ENCODE measurements around the gene ANKS1A. TPM values are rescaled to one million over a fixed set of nuclear protein-coding genes. Genes with fewer than 3 reads are reported as not detected.

The ANKS1A gene
- total and polyA plus RNA-seq, 2 of the 4 experiments (the other 2 are of a cell fraction) = 7.2 to 7.5 TPM

DNA sequence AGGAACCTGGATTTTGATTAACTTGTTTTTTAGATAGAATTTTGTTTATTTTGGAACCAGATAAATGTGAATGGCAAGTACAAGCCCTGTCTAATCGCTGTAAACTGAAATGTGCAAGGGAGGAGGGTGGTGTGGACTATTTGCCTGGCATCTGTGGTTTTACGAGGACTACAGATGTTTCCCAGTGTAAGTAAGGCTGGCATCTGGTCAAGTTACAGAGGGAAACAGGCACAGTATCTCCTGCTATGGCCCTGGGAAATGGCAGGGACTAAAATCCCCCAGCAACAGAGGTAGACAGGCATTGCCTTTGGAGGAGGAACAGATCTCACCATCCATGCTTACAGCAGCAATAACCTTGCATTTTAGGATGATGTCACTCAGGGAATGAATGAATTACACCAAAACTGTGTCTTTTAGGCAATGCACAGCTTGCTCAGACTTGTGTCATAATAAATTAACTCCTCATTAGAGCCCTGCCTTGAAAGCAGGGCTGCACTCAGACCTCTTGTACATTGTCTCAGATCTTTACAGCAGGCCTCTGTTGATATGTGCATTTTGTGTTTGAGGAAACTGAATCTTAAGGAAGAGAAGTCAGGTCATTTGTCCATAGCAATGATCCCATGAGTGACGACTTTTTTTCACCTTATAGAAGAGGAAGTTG, 155.8 kb downstream of the ANKS1A start:
- no peak overlapping the region for H3K18ac ChIP-seq (ENCODE audit: low read depth, low read length)
- peaks cover 3 to 23% of the 10 kb centered on the region in 2 experiments; a peak in 3 of 4 replicates for H3K79me1 ChIP-seq (ENCODE audit: low read depth in 1 of 2, low read length in 2 of 2)
- BruUV-seq (replicated peaks) = no TSS peak
- H4K91ac ChIP-seq (ENCODE audit: insufficient read depth, low read depth, low read length) = no peak overlapping the region
- no peak overlapping the region for H4K5ac ChIP-seq (ENCODE audit: low read depth, low read length)
- intact Hi-C loops (cut with micrococcal nuclease) = no loop called here
- ATAC-seq (ENCODE audit: low read depth) = no peak
- ChIA-PET POLR2A (ENCODE audit: unreplicated experiment) (interaction anchor here (0.6 kb wide), 1 partner anchor 155 kb away, joined by 3 read pairs; no protein-coding TSS in a partner anchor), CTCF (no interaction called here)
- no peak overlapping the region for H2BK15ac ChIP-seq (ENCODE audit: low read depth, low read length)
- no peaks in the 10 kb centered on the region for H4K20me1 ChIP-seq (ENCODE audit: insufficient read depth, low read length)
- no peaks in the 10 kb centered on the region for H3K36me3 ChIP-seq (ENCODE audit: control insufficient read depth, insufficient read depth, low read length)
- no peak overlapping the region for H3K4me3 ChIP-seq (ENCODE audit: insufficient read depth, low read depth, low read length)
- no peak for DNase-seq
- H3K9me1 ChIP-seq (ENCODE audit: insufficient read depth, low read length) = peaks cover 26% of the 10 kb centered on the region
- no peak overlapping the region for H2BK120ac ChIP-seq (ENCODE audit: low read depth, low read length)
- H3K4me2 ChIP-seq (ENCODE audit: low read depth, low read length) = no peak overlapping the region
- no peak overlapping the region for H4K8ac ChIP-seq (ENCODE audit: low read depth in 2 of 2, low read length in 2 of 2)
- no peak overlapping the region for H2AK5ac ChIP-seq (ENCODE audit: low read depth, low read length)
- in situ Hi-C loops (cut with MboI; ENCODE audit: low sequenced_read_pairs) = no loop called here
- H2BK5ac ChIP-seq (ENCODE audit: low read depth, low read length, poor library complexity, severe bottlenecking) = no peak overlapping the region
- H2BK20ac ChIP-seq (ENCODE audit: low read depth, low read length) = no peak overlapping the region
- no CpG with 5 or more reads among the region's 3 CpGs for WGBS, 2 experiments (ENCODE audit: extremely low coverage in 2 of 2, insufficient read length in 1 of 2)
- TF ChIP-seq RFX5 (IDR thresholded peaks at IDR 0.05; ENCODE audit: low read depth, low read length) (no peak), RAD21 (IDR thresholded peaks at IDR 0.05; ENCODE audit: low read length) (no peak), MAZ (IDR thresholded peaks at IDR 0.05; ENCODE audit: borderline replicate concordance, low read depth, low read length) (no peak), FOS (IDR thresholded peaks at IDR 0.05; ENCODE audit: low read depth, low read length) (no peak), CHD1 (IDR thresholded peaks at IDR 0.05; ENCODE audit: low read depth, low read length) (no peak), SMC3 (IDR thresholded peaks at IDR 0.05; ENCODE audit: low read depth, low read length) (no peak), RCOR1 (IDR thresholded peaks at IDR 0.05; ENCODE audit: insufficient replicate concordance, low read length) (no peak), NFE2L2 (IDR thresholded peaks at IDR 0.05; ENCODE audit: low read depth, low read length) (no peak), POLR2A (IDR thresholded peaks at IDR 0.05; ENCODE audit: low read depth, low read length) (no peak), BHLHE40 (IDR thresholded peaks at IDR 0.05; ENCODE audit: low read depth, low read length) (no peak), MAFK (IDR thresholded peaks at IDR 0.05; ENCODE audit: low read depth, low read length) (no peak), CEBPB (IDR thresholded peaks at IDR 0.05; ENCODE audit: low read depth, low read length) (no peak), MXI1 (IDR thresholded peaks at IDR 0.05; ENCODE audit: borderline replicate concordance, low read depth, low read length) (no peak)
- TF ChIP-seq, protein P1, sequence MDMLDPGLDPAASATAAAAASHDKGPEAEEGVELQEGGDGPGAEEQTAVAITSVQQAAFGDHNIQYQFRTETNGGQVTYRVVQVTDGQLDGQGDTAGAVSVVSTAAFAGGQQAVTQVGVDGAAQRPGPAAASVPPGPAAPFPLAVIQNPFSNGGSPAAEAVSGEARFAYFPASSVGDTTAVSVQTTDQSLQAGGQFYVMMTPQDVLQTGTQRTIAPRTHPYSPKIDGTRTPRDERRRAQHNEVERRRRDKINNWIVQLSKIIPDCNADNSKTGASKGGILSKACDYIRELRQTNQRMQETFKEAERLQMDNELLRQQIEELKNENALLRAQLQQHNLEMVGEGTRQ (IDR thresholded peaks at IDR 0.05; ENCODE audit: low read depth, low read length) = no peak
- TF ChIP-seq, protein P2, sequence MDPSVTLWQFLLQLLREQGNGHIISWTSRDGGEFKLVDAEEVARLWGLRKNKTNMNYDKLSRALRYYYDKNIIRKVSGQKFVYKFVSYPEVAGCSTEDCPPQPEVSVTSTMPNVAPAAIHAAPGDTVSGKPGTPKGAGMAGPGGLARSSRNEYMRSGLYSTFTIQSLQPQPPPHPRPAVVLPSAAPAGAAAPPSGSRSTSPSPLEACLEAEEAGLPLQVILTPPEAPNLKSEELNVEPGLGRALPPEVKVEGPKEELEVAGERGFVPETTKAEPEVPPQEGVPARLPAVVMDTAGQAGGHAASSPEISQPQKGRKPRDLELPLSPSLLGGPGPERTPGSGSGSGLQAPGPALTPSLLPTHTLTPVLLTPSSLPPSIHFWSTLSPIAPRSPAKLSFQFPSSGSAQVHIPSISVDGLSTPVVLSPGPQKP (IDR thresholded peaks at IDR 0.05; ENCODE audit: borderline replicate concordance, low read depth, low read length) = no peak
- TF ChIP-seq, protein P3, sequence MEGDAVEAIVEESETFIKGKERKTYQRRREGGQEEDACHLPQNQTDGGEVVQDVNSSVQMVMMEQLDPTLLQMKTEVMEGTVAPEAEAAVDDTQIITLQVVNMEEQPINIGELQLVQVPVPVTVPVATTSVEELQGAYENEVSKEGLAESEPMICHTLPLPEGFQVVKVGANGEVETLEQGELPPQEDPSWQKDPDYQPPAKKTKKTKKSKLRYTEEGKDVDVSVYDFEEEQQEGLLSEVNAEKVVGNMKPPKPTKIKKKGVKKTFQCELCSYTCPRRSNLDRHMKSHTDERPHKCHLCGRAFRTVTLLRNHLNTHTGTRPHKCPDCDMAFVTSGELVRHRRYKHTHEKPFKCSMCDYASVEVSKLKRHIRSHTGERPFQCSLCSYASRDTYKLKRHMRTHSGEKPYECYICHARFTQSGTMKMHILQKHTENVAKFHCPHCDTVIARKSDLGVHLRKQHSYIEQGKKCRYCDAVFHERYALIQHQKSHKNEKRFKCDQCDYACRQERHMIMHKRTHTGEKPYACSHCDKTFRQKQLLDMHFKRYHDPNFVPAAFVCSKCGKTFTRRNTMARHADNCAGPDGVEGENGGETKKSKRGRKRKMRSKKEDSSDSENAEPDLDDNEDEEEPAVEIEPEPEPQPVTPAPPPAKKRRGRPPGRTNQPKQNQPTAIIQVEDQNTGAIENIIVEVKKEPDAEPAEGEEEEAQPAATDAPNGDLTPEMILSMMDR (conservative IDR thresholded peaks at IDR 0.05; ENCODE audit: low read depth, low read length) = no peak
- no peak overlapping the region for H3K23ac ChIP-seq (ENCODE audit: low read depth, low read length)
- no peak overlapping the region for H2AK9ac ChIP-seq (replicated peaks; ENCODE audit: low read depth, low read length, poor library complexity)
- H3K4me1 ChIP-seq (ENCODE audit: control insufficient read depth, insufficient read depth, low read length) = peaks cover 34% of the 10 kb centered on the region
- no peak overlapping the region for H3K4ac ChIP-seq (ENCODE audit: low read depth, low read length)
- H3K56ac ChIP-seq (ENCODE audit: extremely low read depth, insufficient read depth, low read length) = no peak overlapping the region
- no peaks in the 10 kb centered on the region for H3K9me3 ChIP-seq (ENCODE audit: control insufficient read depth, insufficient read depth, low read length)
- H3K27ac ChIP-seq (ENCODE audit: insufficient read depth, low read length) = no peak overlapping the region
- no peak overlapping the region for H3K14ac ChIP-seq (replicated peaks; ENCODE audit: low read depth, low read length)
- dilution Hi-C loops (cut with HindIII; ENCODE audit: low sequenced_read_pairs, unreplicated experiment) = no loop called here
- H3K27me3 ChIP-seq (ENCODE audit: control insufficient read depth, insufficient read depth, low read length) = no peaks in the 10 kb centered on the region
- no peak overlapping the region for H2AFZ ChIP-seq (replicated peaks; ENCODE audit: low read length, poor library complexity)
- H3K9ac ChIP-seq (ENCODE audit: low read depth, low read length) = no peak overlapping the region

All from IMR-90 (cell line).